ENCODE data around the gene BLVRA.

- TF ChIP-seq CTCF (IDR thresholded peaks at IDR 0.05) = no peak
- TF ChIP-seq EP300 (IDR thresholded peaks at IDR 0.05) = no peak
- TF ChIP-seq POLR2A (IDR thresholded peaks at IDR 0.05) = no peak
Measured at GRCh38 chr7:43808410-43808809, 49.9 kb downstream of the BLVRA start.

Measured in upper lobe of left lung (tissue), 4 donors.